ENCODE data around the gene NOLC1. TPM values are rescaled to one million over a fixed set of nuclear protein-coding genes. Genes with fewer than 3 reads are reported as not detected.

NOLC1 gene
- total RNA-seq, 1 experiment from 2014 or later = 165 TPM

DNA sequence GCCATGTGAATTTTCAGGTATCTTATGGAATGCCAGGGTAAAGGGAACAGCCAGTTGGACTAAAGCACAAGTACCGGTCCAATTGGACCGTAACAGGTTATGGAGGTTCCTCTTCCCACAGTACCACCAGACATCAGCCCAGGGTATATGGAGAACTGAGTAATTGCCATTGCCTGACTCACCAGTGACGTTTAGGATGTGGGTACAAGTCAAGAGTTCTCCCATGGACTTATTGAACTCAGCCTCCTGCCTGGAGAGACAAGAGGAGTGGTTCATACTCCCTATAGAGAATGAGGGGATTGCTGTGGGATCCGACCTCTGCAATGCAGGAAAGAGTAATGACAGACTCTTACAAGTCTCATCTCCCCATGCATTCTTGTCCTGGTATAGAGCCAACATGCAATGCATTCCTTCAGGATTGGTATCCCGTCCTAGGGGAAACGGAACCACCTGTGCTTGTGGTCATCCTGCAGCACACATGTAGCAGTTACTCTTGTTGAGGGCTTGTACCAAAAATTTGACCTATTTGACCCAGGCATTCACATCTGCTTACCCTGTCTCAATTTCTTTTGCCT lies 43.2 kb downstream of the NOLC1 start:
- H3K9me3 Mint-ChIP-seq = peaks cover 53% of the 10 kb centered on the region
- TF ChIP-seq IRF2 (CRISPR knock-in tag; IDR thresholded peaks at IDR 0.05; ENCODE audit: borderline replicate concordance, low read depth) (no peak), ZNF532 (CRISPR knock-in tag; IDR thresholded peaks at IDR 0.05; ENCODE audit: borderline replicate concordance) (no peak), E2F5 (CRISPR knock-in tag; IDR thresholded peaks at IDR 0.05) (no peak), PRRX2 (CRISPR knock-in tag; IDR thresholded peaks at IDR 0.05) (no peak), E2F1 (CRISPR knock-in tag; IDR thresholded peaks at IDR 0.05) (no peak), SP1 (CRISPR knock-in tag; conservative IDR thresholded peaks at IDR 0.05) (no peak), ZNF219 (CRISPR knock-in tag; IDR thresholded peaks at IDR 0.05; ENCODE audit: borderline replicate concordance) (no peak), EMX1 (CRISPR knock-in tag; IDR thresholded peaks at IDR 0.05) (no peak)
- TF ChIP-seq, protein P1, sequence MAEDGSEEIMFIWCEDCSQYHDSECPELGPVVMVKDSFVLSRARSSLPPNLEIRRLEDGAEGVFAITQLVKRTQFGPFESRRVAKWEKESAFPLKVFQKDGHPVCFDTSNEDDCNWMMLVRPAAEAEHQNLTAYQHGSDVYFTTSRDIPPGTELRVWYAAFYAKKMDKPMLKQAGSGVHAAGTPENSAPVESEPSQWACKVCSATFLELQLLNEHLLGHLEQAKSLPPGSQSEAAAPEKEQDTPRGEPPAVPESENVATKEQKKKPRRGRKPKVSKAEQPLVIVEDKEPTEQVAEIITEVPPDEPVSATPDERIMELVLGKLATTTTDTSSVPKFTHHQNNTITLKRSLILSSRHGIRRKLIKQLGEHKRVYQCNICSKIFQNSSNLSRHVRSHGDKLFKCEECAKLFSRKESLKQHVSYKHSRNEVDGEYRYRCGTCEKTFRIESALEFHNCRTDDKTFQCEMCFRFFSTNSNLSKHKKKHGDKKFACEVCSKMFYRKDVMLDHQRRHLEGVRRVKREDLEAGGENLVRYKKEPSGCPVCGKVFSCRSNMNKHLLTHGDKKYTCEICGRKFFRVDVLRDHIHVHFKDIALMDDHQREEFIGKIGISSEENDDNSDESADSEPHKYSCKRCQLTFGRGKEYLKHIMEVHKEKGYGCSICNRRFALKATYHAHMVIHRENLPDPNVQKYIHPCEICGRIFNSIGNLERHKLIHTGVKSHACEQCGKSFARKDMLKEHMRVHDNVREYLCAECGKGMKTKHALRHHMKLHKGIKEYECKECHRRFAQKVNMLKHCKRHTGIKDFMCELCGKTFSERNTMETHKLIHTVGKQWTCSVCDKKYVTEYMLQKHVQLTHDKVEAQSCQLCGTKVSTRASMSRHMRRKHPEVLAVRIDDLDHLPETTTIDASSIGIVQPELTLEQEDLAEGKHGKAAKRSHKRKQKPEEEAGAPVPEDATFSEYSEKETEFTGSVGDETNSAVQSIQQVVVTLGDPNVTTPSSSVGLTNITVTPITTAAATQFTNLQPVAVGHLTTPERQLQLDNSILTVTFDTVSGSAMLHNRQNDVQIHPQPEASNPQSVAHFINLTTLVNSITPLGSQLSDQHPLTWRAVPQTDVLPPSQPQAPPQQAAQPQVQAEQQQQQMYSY (CRISPR knock-in tag; IDR thresholded peaks at IDR 0.05) = no peak
- TF ChIP-seq, protein P2, sequence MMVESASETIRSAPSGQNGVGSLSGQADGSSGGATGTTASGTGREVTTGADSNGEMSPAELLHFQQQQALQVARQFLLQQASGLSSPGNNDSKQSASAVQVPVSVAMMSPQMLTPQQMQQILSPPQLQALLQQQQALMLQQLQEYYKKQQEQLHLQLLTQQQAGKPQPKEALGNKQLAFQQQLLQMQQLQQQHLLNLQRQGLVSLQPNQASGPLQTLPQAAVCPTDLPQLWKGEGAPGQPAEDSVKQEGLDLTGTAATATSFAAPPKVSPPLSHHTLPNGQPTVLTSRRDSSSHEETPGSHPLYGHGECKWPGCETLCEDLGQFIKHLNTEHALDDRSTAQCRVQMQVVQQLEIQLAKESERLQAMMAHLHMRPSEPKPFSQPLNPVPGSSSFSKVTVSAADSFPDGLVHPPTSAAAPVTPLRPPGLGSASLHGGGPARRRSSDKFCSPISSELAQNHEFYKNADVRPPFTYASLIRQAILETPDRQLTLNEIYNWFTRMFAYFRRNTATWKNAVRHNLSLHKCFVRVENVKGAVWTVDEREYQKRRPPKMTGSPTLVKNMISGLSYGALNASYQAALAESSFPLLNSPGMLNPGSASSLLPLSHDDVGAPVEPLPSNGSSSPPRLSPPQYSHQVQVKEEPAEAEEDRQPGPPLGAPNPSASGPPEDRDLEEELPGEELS (CRISPR knock-in tag; IDR thresholded peaks at IDR 0.05) = no peak
- TF ChIP-seq, protein P3, sequence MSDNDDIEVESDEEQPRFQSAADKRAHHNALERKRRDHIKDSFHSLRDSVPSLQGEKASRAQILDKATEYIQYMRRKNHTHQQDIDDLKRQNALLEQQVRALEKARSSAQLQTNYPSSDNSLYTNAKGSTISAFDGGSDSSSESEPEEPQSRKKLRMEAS (CRISPR knock-in tag; IDR thresholded peaks at IDR 0.05) = no peak
- H3K27me3 Mint-ChIP-seq (ENCODE audit: low read depth) = peaks cover 46% of the 10 kb centered on the region
- DNase-seq (ENCODE audit: low spot score) (no peak), ATAC-seq (no peak)
- H3K4me3 Mint-ChIP-seq = no peak overlapping the region
- no peak overlapping the region for H3K27ac Mint-ChIP-seq
- CTCF ChIA-PET = no interaction called here
- H3K36me3 Mint-ChIP-seq = peaks cover 11% of the 10 kb centered on the region
- H3K4me1 Mint-ChIP-seq = no peaks in the 10 kb centered on the region
- POLR2A ChIA-PET = no interaction called here

DNA sequence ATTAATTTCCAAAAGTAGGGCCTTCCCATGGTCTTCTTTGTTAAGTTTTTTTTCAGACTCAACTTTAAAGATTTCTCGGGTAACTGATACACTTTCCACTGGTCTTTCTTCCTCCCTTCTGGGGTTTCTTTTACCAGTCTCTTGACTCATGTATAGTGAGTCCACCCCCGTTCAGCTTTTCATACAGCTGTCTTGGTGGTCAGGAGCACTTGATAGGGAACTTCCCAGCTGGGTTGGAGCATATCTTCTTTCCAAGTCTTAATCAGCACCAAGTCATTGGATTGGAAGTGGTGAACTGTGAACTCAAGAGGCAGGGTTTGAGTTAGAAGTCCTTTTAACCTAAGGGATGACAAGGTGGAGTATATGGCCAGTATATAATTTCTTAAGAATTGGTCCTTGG lies 44.7 kb downstream of the NOLC1 start:
- H3K4me1 Mint-ChIP-seq = no peaks in the 10 kb centered on the region
- POLR2A ChIA-PET = no interaction called here
- peaks cover 9% of the 10 kb centered on the region for H3K36me3 Mint-ChIP-seq
- H3K9me3 Mint-ChIP-seq = peaks cover 57% of the 10 kb centered on the region
- no peak overlapping the region for H3K4me3 Mint-ChIP-seq
- CTCF ChIA-PET = no interaction called here
- DNase-seq (ENCODE audit: low spot score) (no peak), ATAC-seq (no peak)
- H3K27me3 Mint-ChIP-seq (ENCODE audit: low read depth) = peaks cover 44% of the 10 kb centered on the region
- no peak overlapping the region for H3K27ac Mint-ChIP-seq
- no peak for TF ChIP-seq ETV6 (CRISPR knock-in tag; IDR thresholded peaks at IDR 0.05)
- TF ChIP-seq TCF7 (CRISPR knock-in tag; IDR thresholded peaks at IDR 0.05; ENCODE audit: low read depth) = no peak
- no peak for TF ChIP-seq ATF1 (CRISPR knock-in tag; IDR thresholded peaks at IDR 0.05)
- TF ChIP-seq, protein P4, sequence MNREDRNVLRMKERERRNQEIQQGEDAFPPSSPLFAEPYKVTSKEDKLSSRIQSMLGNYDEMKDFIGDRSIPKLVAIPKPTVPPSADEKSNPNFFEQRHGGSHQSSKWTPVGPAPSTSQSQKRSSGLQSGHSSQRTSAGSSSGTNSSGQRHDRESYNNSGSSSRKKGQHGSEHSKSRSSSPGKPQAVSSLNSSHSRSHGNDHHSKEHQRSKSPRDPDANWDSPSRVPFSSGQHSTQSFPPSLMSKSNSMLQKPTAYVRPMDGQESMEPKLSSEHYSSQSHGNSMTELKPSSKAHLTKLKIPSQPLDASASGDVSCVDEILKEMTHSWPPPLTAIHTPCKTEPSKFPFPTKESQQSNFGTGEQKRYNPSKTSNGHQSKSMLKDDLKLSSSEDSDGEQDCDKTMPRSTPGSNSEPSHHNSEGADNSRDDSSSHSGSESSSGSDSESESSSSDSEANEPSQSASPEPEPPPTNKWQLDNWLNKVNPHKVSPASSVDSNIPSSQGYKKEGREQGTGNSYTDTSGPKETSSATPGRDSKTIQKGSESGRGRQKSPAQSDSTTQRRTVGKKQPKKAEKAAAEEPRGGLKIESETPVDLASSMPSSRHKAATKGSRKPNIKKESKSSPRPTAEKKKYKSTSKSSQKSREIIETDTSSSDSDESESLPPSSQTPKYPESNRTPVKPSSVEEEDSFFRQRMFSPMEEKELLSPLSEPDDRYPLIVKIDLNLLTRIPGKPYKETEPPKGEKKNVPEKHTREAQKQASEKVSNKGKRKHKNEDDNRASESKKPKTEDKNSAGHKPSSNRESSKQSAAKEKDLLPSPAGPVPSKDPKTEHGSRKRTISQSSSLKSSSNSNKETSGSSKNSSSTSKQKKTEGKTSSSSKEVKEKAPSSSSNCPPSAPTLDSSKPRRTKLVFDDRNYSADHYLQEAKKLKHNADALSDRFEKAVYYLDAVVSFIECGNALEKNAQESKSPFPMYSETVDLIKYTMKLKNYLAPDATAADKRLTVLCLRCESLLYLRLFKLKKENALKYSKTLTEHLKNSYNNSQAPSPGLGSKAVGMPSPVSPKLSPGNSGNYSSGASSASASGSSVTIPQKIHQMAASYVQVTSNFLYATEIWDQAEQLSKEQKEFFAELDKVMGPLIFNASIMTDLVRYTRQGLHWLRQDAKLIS (CRISPR knock-in tag; IDR thresholded peaks at IDR 0.05; ENCODE audit: borderline replicate concordance) = no peak
- no peak for TF ChIP-seq CREM (CRISPR knock-in tag; IDR thresholded peaks at IDR 0.05)
- no peak for TF ChIP-seq SP1 (CRISPR knock-in tag; conservative IDR thresholded peaks at IDR 0.05)
- TF ChIP-seq PREB (CRISPR knock-in tag; IDR thresholded peaks at IDR 0.05; ENCODE audit: borderline replicate concordance) = no peak
